ENCODE measurements around the gene GAPDHS. TPM values are rescaled to one million over a fixed set of nuclear protein-coding genes. Genes with fewer than 3 reads are reported as not detected.

Gene GAPDHS
- total and polyA plus RNA-seq, 7 experiments from 2014 or later, result not detected

GRCh38 chr19:35549879-35550523 is 16.7 kb downstream of the GAPDHS start:
- no peak for ATAC-seq
- Mint-ChIP-seq H3K27me3 (no peaks in the 10 kb centered on the region), H3K4me3 (no peak overlapping the region), H3K9me3 (no peaks in the 10 kb centered on the region), H3K27ac (no peak overlapping the region), H3K36me3 (peaks cover 0 to 4% (median 0%) of the 10 kb centered on the region in 5 donors), H3K4me1 (peaks cover 17 to 31% (median 28%) of the 10 kb centered on the region in 7 donors)
- ChIA-PET POLR2A (no interaction called here), CTCF (interaction anchor here (0.6 to 1.0 kb wide), 3 partner anchors 27 to 142 kb away, joined by 3 to 4 read pairs (median 3); partner anchors contain the start of gene COX6B1)
- Histone ChIP-seq H3K27me3 (ENCODE audit: control insufficient read depth in 2 of 2, insufficient read depth in 2 of 2, low read length in 2 of 2) (no peaks in the 10 kb centered on the region), H3K27ac (ENCODE audit: low read depth, low read length) (no peak overlapping the region), H3K36me3 (ENCODE audit: control insufficient read depth in 2 of 3, insufficient read depth in 3 of 3, low read length in 3 of 3) (peaks cover 0 to 20% (median 0%) of the 10 kb centered on the region in 3 experiments), H3K9me3 (ENCODE audit: control insufficient read depth in 2 of 3, low read length in 3 of 3) (no peaks in the 10 kb centered on the region), H3K4me3 (ENCODE audit: low read length) (no peak overlapping the region), H3K4me1 (ENCODE audit: control insufficient read depth in 2 of 2, insufficient read depth in 2 of 2, low read length in 2 of 2) (peaks cover 11 to 13% of the 10 kb centered on the region in 2 donors)
- no peak for DNase-seq
- intact Hi-C loops (cut with micrococcal nuclease), result loop anchor here (1.0 to 5.0 kb wide), 6 partner anchors 42 to 167 kb away; no protein-coding TSS in a partner anchor

GRCh38 chr19:35551091-35551810 is 18.0 kb downstream of the GAPDHS start:
- Mint-ChIP-seq H3K27me3 (peaks cover 0 to 4% (median 0%) of the 10 kb centered on the region in 5 donors), H3K4me1 (peaks cover 15 to 29% (median 24%) of the 10 kb centered on the region in 7 donors), H3K4me3 (no peak overlapping the region), H3K36me3 (peaks cover 0 to 2% (median 0%) of the 10 kb centered on the region in 5 donors), H3K9me3 (no peaks in the 10 kb centered on the region), H3K27ac (no peak overlapping the region)
- Histone ChIP-seq H3K9me3 (ENCODE audit: control insufficient read depth in 2 of 3, low read length in 3 of 3) (no peaks in the 10 kb centered on the region), H3K36me3 (ENCODE audit: control insufficient read depth in 2 of 3, insufficient read depth in 3 of 3, low read length in 3 of 3) (peaks cover 0 to 16% (median 0%) of the 10 kb centered on the region in 3 experiments), H3K27ac (ENCODE audit: low read depth, low read length) (no peak overlapping the region), H3K4me3 (ENCODE audit: low read length) (no peak overlapping the region), H3K27me3 (ENCODE audit: control insufficient read depth in 2 of 2, insufficient read depth in 2 of 2, low read length in 2 of 2) (no peaks in the 10 kb centered on the region), H3K4me1 (ENCODE audit: control insufficient read depth in 2 of 2, insufficient read depth in 2 of 2, low read length in 2 of 2) (peaks cover 8 to 9% of the 10 kb centered on the region in 2 donors)
- intact Hi-C loops (cut with micrococcal nuclease), result no loop called here
- CTCF ChIA-PET, result no interaction called here
- ATAC-seq (no peak), DNase-seq (no peak)
- POLR2A ChIA-PET, result no interaction called here

GRCh38 chr19:35552534-35553384 is 19.5 kb downstream of the GAPDHS start:
- no peak for ATAC-seq
- CTCF ChIA-PET, result no interaction called here
- Histone ChIP-seq H3K9me3 (ENCODE audit: control insufficient read depth in 2 of 3, low read length in 3 of 3) (no peaks in the 10 kb centered on the region), H3K27me3 (ENCODE audit: control insufficient read depth in 2 of 2, insufficient read depth in 2 of 2, low read length in 2 of 2) (no peaks in the 10 kb centered on the region), H3K4me1 (ENCODE audit: control insufficient read depth in 2 of 2, insufficient read depth in 2 of 2, low read length in 2 of 2) (no peaks in the 10 kb centered on the region), H3K4me3 (ENCODE audit: low read length) (no peak overlapping the region), H3K36me3 (ENCODE audit: control insufficient read depth in 2 of 3, insufficient read depth in 3 of 3, low read length in 3 of 3) (peaks cover 0 to 9% (median 0%) of the 10 kb centered on the region in 3 experiments), H3K27ac (ENCODE audit: low read depth, low read length) (no peak overlapping the region)
- H3K27ac Mint-ChIP-seq, result no peak overlapping the region
- H3K36me3 Mint-ChIP-seq, result peaks cover 0 to 1% (median 0%) of the 10 kb centered on the region in 5 donors
- H3K27me3 Mint-ChIP-seq, result peaks cover 0 to 17% (median 5%) of the 10 kb centered on the region in 5 donors
- intact Hi-C loops (cut with micrococcal nuclease), result no loop called here
- POLR2A ChIA-PET, result no interaction called here
- H3K4me1 Mint-ChIP-seq, result peaks cover 12 to 25% (median 17%) of the 10 kb centered on the region in 7 donors
- peaks cover 0 to 2% (median 0%) of the 10 kb centered on the region in 11 donors for H3K9me3 Mint-ChIP-seq
- H3K4me3 Mint-ChIP-seq, result peak overlapping the region in 2 of 10 donors; percentile 3 to 35
- DNase-seq, result no peak

GRCh38 chr19:35553385-35554000 is 20.2 kb downstream of the GAPDHS start:
- H3K9me3 ChIP-seq (ENCODE audit: control insufficient read depth in 2 of 3, low read length in 3 of 3), result no peaks in the 10 kb centered on the region
- ATAC-seq (no peak), DNase-seq (no peak)
- Mint-ChIP-seq H3K9me3 (peaks cover 0 to 2% (median 0%) of the 10 kb centered on the region in 11 donors), H3K36me3 (peaks cover 0 to 1% (median 0%) of the 10 kb centered on the region in 5 donors), H3K4me1 (peaks cover 11 to 26% (median 17%) of the 10 kb centered on the region in 7 donors), H3K27me3 (peaks cover 0 to 19% (median 5%) of the 10 kb centered on the region in 5 donors), H3K27ac (no peak overlapping the region), H3K4me3 (peak overlapping the region in 1 of 10 donors; percentile 3)
- H3K27me3 ChIP-seq (ENCODE audit: control insufficient read depth in 2 of 2, insufficient read depth in 2 of 2, low read length in 2 of 2), result no peaks in the 10 kb centered on the region
- no peak overlapping the region for H3K4me3 ChIP-seq (ENCODE audit: low read length)
- ChIA-PET CTCF (no interaction called here), POLR2A (no interaction called here)
- intact Hi-C loops (cut with micrococcal nuclease), result no loop called here
- no peak overlapping the region for H3K27ac ChIP-seq (ENCODE audit: low read depth, low read length)
- H3K36me3 ChIP-seq (ENCODE audit: control insufficient read depth in 2 of 3, insufficient read depth in 3 of 3, low read length in 3 of 3), result peaks cover 0 to 7% (median 0%) of the 10 kb centered on the region in 3 experiments
- H3K4me1 ChIP-seq (ENCODE audit: control insufficient read depth in 2 of 2, insufficient read depth in 2 of 2, low read length in 2 of 2), result peaks cover 0 to 6% of the 10 kb centered on the region in 2 donors

- no peak overlapping the region for H3K4me3 Mint-ChIP-seq
- Histone ChIP-seq H3K4me1 (ENCODE audit: control insufficient read depth in 2 of 2, insufficient read depth in 2 of 2, low read length in 2 of 2) (peaks cover 0 to 12% of the 10 kb centered on the region in 2 donors), H3K27me3 (ENCODE audit: control insufficient read depth in 2 of 2, insufficient read depth in 2 of 2, low read length in 2 of 2) (peaks cover 0 to 4% of the 10 kb centered on the region in 2 donors), H3K27ac (ENCODE audit: low read depth, low read length) (no peak overlapping the region), H3K36me3 (ENCODE audit: control insufficient read depth in 2 of 3, insufficient read depth in 3 of 3, low read length in 3 of 3) (peaks cover 0 to 7% (median 0%) of the 10 kb centered on the region in 3 experiments), H3K9me3 (ENCODE audit: control insufficient read depth in 2 of 3, low read length in 3 of 3) (no peaks in the 10 kb centered on the region), H3K4me3 (ENCODE audit: low read length) (no peak overlapping the region)
- H3K36me3 Mint-ChIP-seq, result peaks cover 0 to 1% (median 0%) of the 10 kb centered on the region in 5 donors
- ChIA-PET CTCF (no interaction called here), POLR2A (no interaction called here)
- peaks cover 5 to 20% (median 12%) of the 10 kb centered on the region in 7 donors for H3K4me1 Mint-ChIP-seq
- peaks cover 0 to 2% (median 0%) of the 10 kb centered on the region in 11 donors for H3K9me3 Mint-ChIP-seq
- intact Hi-C loops (cut with micrococcal nuclease), result no loop called here
- peak overlapping the region in 2 of 9 donors; percentile 23 to 76 for H3K27ac Mint-ChIP-seq
- DNase-seq (no peak), ATAC-seq (no peak)
- peaks cover 2 to 24% (median 7%) of the 10 kb centered on the region in 5 donors for H3K27me3 Mint-ChIP-seq
Measured at GRCh38 chr19:35554076-35554475, 20.8 kb downstream of the GAPDHS start.

Measured in naive thymus-derived CD4-positive, alpha-beta T cell (primary cell).